LNCAP (cell line): ENCODE measurements around the gene CAMTA1.

ENCODE experiments used
- TF ChIP-seq, protein P1 (sequence below): fragments of 450-650 bp; IDR thresholded peaks from 2 replicates; pipeline ENCODE4 v1.5.1; 2017; ENCODE audit warnings: mild to moderate bottlenecking

The CAMTA1 gene

GRCh38 chr1:6756457-6756856, 28.8 kb upstream of the CAMTA1 start:
- TF ChIP-seq, protein P1, sequence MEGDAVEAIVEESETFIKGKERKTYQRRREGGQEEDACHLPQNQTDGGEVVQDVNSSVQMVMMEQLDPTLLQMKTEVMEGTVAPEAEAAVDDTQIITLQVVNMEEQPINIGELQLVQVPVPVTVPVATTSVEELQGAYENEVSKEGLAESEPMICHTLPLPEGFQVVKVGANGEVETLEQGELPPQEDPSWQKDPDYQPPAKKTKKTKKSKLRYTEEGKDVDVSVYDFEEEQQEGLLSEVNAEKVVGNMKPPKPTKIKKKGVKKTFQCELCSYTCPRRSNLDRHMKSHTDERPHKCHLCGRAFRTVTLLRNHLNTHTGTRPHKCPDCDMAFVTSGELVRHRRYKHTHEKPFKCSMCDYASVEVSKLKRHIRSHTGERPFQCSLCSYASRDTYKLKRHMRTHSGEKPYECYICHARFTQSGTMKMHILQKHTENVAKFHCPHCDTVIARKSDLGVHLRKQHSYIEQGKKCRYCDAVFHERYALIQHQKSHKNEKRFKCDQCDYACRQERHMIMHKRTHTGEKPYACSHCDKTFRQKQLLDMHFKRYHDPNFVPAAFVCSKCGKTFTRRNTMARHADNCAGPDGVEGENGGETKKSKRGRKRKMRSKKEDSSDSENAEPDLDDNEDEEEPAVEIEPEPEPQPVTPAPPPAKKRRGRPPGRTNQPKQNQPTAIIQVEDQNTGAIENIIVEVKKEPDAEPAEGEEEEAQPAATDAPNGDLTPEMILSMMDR = no peak

GRCh38 chr1:6757719-6758435, 27.4 kb upstream of the CAMTA1 start:
- TF ChIP-seq, protein P1 = no peak

DNA sequence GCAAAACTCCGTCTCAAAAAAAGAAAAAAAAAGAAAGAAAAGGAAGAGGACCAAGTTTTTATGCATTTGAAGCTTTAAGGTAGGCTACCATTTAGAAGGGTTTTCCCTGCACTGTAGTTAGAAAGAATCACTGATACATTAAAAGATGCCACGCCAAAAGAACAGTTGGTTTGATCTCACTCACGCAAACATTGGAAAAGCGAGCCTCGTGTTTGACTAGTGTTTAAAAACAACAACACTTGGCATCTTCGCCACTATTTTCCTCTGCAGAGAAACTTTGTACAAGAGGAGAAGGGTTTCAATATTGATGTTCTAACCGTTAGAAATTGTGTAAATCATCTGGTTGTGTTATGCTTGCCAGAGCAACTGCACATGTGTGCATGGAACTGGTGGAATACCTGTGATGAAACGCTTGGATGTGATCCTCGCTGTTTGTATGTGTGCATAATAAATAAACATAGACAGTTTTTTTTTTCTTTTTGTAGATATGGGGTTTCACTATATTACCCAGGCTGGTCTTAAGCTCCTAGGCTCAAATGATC, 24.0 kb upstream of the CAMTA1 start:
- TF ChIP-seq, protein P1 = no peak

DNA sequence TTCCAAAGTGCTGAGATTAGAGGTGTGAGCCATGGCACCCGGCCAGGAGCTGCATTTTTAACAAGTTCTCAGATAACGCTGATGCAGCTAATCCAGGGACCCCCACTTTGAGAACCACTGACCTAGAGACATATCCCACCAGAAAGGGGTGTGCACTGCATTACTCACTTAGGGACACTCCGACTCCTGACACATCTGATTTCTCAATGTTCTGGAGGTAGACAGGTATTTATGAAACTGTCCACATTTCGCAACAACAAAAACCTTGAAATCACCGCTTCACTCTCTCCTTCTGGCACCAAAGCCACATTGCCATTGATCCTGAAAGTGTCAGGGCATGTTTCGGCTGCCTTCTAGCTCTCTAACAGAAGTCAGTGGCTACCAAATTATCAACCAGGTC, 23.2 kb upstream of the CAMTA1 start:
- TF ChIP-seq, protein P1 = no peak

GRCh38 chr1:6770751-6771440, 14.4 kb upstream of the CAMTA1 start:
- TF ChIP-seq, protein P1 = no peak

- TF ChIP-seq, protein P1 = no peak
Observed at GRCh38 chr1:6771441-6771769, 13.8 kb upstream of the CAMTA1 start.

GRCh38 chr1:6774381-6774780, 10.9 kb upstream of the CAMTA1 start:
- TF ChIP-seq, protein P1 = no peak
